Cortex of kidney (tissue), 1 donor: ENCODE results near the gene KCNA5.

Experiments
- DNase-seq: peaks from one replicate; lab custom pipeline; 2025; lab: John Stamatoyannopoulos, UW

KCNA5 gene

DNA sequence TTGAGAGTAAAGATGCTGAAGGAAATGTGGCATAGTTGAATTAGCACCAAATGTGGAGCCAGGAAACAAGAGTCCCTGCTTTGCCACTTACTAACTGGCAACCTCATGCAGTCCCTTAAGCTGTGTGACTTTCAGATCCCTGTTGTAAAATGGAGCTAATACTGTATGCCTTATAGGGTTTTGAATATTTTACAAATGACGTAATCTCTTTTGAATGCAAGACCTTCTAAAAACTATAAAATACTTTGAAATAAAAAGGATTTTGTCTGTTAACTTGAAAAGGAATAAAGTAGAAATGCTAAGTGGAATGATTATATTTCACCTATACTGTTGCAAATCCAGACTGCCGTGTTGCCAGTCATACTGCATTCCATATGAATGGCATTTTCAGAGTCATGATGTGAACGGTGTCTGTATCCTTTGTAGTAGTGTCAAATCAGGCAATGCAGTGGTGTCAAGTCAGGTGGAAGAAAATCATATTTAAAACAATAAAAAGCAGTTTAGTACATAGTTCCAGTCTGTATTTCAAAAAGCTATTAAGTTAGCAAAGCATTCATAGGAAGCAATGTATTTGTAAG is 21.3 kb downstream of the KCNA5 start:
- no peak for DNase-seq

- no peak for DNase-seq
Observed at GRCh38 chr12:5066251-5066650, 22.6 kb downstream of the KCNA5 start.

GRCh38 chr12:5068126-5068525 is 24.4 kb downstream of the KCNA5 start:
- DNase-seq, result no peak

- DNase-seq, result no peak
Observed at GRCh38 chr12:5068619-5069018, 24.9 kb downstream of the KCNA5 start.

GRCh38 chr12:5070090-5070489 is 26.4 kb downstream of the KCNA5 start:
- no peak for DNase-seq

- DNase-seq, result no peak
Observed at GRCh38 chr12:5071496-5071895, 27.8 kb downstream of the KCNA5 start.

- no peak for DNase-seq
Observed at GRCh38 chr12:5072311-5072710, 28.6 kb downstream of the KCNA5 start.

DNA sequence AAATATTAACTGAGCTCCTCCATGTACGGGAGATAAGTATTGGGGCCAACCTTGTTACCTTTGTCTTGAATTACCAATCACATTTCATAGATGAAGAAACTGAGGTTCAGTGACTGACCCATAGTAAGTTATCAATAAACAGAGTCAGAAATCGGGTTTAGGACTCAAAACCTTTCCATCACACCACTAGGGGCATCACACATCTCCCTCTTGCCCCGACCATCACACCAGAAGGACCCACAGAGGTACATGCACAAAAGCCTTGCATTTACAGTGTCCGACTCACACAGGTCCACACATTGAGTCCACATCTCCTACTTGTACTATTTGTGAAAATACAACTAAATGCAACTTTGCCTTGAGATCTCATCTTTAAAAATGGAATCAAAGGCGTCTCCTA is 29.4 kb downstream of the KCNA5 start:
- no peak for DNase-seq

- DNase-seq, result no peak
Observed at GRCh38 chr12:5073853-5074252, 30.2 kb downstream of the KCNA5 start.

GRCh38 chr12:5076761-5077160 is 33.1 kb downstream of the KCNA5 start:
- DNase-seq, result no peak

DNA sequence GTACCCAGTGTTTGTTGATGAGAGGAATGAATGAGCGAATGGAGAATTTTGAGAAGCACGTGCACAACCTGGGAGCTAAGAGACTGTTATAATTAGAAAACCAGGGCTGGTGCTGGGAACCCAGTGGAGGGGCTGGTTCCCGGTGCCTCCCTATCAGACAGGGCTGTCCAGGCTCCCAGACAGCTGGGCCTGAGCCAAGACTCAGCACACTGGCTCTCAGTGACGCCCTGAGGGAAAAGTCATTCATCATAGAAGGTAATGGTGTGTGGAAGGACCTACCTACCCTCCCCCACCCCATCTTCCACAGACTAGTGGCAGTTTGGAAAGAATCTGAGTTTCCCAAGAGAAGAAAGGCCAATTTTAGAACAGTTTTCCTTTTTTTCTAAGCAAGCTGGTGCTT is 34.7 kb downstream of the KCNA5 start:
- no peak for DNase-seq

GRCh38 chr12:5081016-5081415 is 37.3 kb downstream of the KCNA5 start:
- no peak for DNase-seq

DNA sequence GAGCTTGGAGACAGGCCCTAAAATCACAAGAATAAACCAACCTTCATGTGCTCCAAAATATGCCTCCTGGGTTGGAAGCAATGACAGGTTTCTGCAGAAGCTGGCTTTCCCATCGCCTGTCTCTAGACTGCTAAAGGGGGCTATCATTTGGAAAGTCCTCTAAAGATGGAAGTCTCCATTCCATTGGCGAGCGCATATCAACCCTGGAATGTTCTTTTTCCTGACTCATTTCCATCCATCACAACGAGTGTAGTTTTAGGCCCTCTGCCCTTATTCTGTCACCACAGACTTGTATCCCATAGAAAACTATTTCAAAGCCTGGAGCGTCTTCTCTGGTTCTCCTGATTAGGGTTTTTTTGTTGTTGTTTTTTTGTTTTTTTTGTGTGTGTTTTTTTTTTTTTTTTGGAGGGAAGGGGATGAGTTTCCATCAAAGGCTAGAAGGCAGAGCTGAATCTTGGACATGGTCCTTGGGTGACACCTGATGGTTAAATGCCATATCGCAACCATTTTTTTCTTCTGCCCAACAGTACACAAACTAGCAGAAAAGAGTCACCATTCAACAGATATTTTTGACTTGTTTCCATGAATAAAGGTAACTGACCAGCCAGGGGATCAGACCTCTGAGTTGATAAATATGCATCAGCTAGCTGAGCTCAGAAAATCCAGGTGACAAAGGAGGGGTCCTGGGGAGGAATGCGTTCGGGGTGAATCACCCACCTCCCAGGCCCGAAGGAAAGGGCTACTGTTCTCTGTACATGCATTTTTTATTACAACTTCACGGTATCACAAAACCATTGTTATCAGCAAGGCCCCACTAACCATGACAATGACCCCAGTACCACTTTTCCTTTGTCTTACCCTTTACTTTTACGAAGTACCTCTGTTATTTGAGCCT is 40.5 kb downstream of the KCNA5 start:
- no peak for DNase-seq

DNA sequence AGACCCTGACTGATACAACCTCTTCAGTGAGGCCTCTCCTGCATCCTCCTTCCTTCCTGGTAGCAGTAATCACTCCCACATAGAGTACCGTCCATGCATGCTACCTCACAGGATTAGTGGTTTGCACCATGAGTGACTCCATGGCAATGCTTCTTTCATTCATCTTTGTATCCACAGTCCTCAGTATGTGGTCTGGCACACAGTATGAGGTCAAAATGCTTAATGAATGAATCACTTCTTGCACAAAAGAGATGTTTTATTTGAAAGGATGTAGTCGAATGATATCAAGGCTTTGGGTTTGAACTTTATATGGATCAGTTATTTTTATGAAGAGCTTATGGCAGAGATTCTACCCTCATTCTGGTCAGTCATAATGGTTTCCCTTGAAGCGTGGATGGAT is 42.2 kb downstream of the KCNA5 start:
- DNase-seq, result no peak

- DNase-seq, result no peak
Observed at GRCh38 chr12:5087831-5088554, 44.3 kb downstream of the KCNA5 start.

- no peak for DNase-seq
Observed at GRCh38 chr12:5088586-5089264, 45.0 kb downstream of the KCNA5 start.

GRCh38 chr12:5094551-5094950 is 50.9 kb downstream of the KCNA5 start:
- no peak for DNase-seq

DNA sequence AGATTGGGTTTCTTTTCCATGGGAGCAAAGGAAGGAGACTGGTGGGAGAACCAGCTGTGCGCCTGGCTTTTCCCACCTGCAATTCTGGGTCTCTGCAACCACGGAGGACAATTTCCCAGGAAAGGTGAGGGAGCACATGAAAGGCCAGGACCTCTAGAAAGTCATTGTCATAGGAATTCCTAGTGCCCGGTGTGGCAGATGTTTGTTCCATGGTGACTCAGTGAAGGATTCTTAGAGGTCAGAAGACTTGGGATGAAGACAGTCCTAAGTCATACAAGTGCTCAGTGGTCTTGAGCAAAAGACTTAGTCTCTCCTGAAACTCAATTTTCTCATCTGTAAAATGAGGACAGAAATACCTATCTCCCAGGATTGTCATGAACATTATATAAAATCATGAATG is 51.3 kb downstream of the KCNA5 start:
- DNase-seq, result no peak
